ENCODE results near the gene TF. TPM values are rescaled to one million over a fixed set of nuclear protein-coding genes. Genes with fewer than 3 reads are reported as not detected.

The TF gene
- 1 to 10 TPM in 8 of 10 donors, under 1 TPM in 2; 0.24 to 8.5 (median 3.5) TPM for total RNA-seq
- 10 to 100 TPM in 1 of 2 donors, 1 to 10 TPM in 1; 2.6 to 11.6 TPM for polyA plus RNA-seq
- long read RNA-seq, donor 1, result 0 reads
- long read RNA-seq, donor 2, result 0 reads
- long read RNA-seq, donor 3, full-length matches to known transcripts, result 1 of 1 reads
- long read RNA-seq, donor 3, partial matches to known transcripts, result 0 of 1 reads
- long read RNA-seq, donor 3, other reads (novel, unspliced or antisense), result 0 of 1 reads

- 9 to 10% methylated on average over 50 of the region's 50 CpGs for WGBS, 2 donors
- H3K4me1 ChIP-seq, result peaks cover 0 to 20% (median 7%) of the 10 kb centered on the region in 9 donors
- peak in 4 of 8 donors; percentile 48 to 62 (median 54) for ATAC-seq
- intact Hi-C loops (cut with DNase I), result no loop called here
- no peaks in the 10 kb centered on the region for H3K36me3 ChIP-seq
- H3K9me3 ChIP-seq, result no peaks in the 10 kb centered on the region
- H3K27ac ChIP-seq, result no peak within 1 kb of the TSS
- H3K27me3 ChIP-seq, result peaks cover 0 to 43% (median 22%) of the 10 kb centered on the region in 7 donors
- peak in 1 of 2 donors; percentile 22 for DNase-seq
- no peak for TF ChIP-seq CTCF (IDR thresholded peaks at IDR 0.05)
- peak within 1 kb of the TSS in 8 of 10 donors; percentile 17 to 46 (median 36) for H3K4me3 ChIP-seq
Measured at GRCh38 chr3:133745981-133746711, at the start of gene TF. Gene TF (plus strand): TSS chr3:133746393. CDS start chr3:133746441, 48 bp downstream.

- intact Hi-C loops (cut with DNase I), result no loop called here
- no peaks in the 10 kb centered on the region for H3K27me3 ChIP-seq
- TF ChIP-seq CTCF (IDR thresholded peaks at IDR 0.05), result no peak
- H3K27ac ChIP-seq, result no peak overlapping the region
- ATAC-seq (no peak), DNase-seq (no peak)
- H3K36me3 ChIP-seq, result no peaks in the 10 kb centered on the region
- no peak overlapping the region for H3K4me3 ChIP-seq
- H3K4me1 ChIP-seq, result no peaks in the 10 kb centered on the region
- no peaks in the 10 kb centered on the region for H3K9me3 ChIP-seq
- WGBS, 2 donors, result 81 to 94% methylated on average over 2 of the region's 2 CpGs
Measured at GRCh38 chr3:133697960-133698359, 48.2 kb upstream of the TF start.

- Histone ChIP-seq H3K36me3 (no peaks in the 10 kb centered on the region), H3K27ac (no peak overlapping the region), H3K9me3 (no peaks in the 10 kb centered on the region), H3K27me3 (peaks cover 0 to 1% (median 0%) of the 10 kb centered on the region in 7 donors), H3K4me1 (no peaks in the 10 kb centered on the region), H3K4me3 (no peak overlapping the region)
- TF ChIP-seq CTCF (IDR thresholded peaks at IDR 0.05), result no peak
- ATAC-seq (no peak), DNase-seq (no peak)
- 65 to 75% methylated on average over 2 of the region's 2 CpGs for WGBS, 2 donors
- intact Hi-C loops (cut with DNase I), result no loop called here
Measured at GRCh38 chr3:133699467-133699866, 46.7 kb upstream of the TF start.

- TF ChIP-seq CTCF (IDR thresholded peaks at IDR 0.05), result no peak
- Histone ChIP-seq H3K9me3 (no peaks in the 10 kb centered on the region), H3K27me3 (peaks cover 0 to 2% (median 0%) of the 10 kb centered on the region in 7 donors), H3K4me3 (no peak overlapping the region), H3K36me3 (no peaks in the 10 kb centered on the region), H3K27ac (no peak overlapping the region), H3K4me1 (no peaks in the 10 kb centered on the region)
- intact Hi-C loops (cut with DNase I), result no loop called here
- ATAC-seq (no peak), DNase-seq (no peak)
- WGBS, 2 donors, result 85 to 86% methylated on average over 3 of the region's 3 CpGs
Measured at GRCh38 chr3:133699903-133700302, 46.3 kb upstream of the TF start.

Data from heart right ventricle (tissue), 16 donors.